Measurements from ENCODE around the gene RBPJL.

Gene RBPJL

GRCh38 chr20:45352729-45353128 is 46.1 kb downstream of the RBPJL start:
- no peak overlapping the region for H3K27ac Mint-ChIP-seq
- H3K27me3 Mint-ChIP-seq, result no peaks in the 10 kb centered on the region
- no peaks in the 10 kb centered on the region for H3K9me3 Mint-ChIP-seq
- no peaks in the 10 kb centered on the region for H3K36me3 Mint-ChIP-seq (ENCODE audit: low read depth)
- H3K4me1 Mint-ChIP-seq (ENCODE audit: low read depth), result peaks cover 64% of the 10 kb centered on the region
- H3K4me3 Mint-ChIP-seq, result no peak overlapping the region

- Mint-ChIP-seq H3K9me3 (no peaks in the 10 kb centered on the region), H3K4me1 (ENCODE audit: low read depth) (peaks cover 70% of the 10 kb centered on the region), H3K27ac (peak overlapping the region; percentile 92), H3K36me3 (ENCODE audit: low read depth) (no peaks in the 10 kb centered on the region), H3K27me3 (no peaks in the 10 kb centered on the region), H3K4me3 (peak overlapping the region; percentile 75)
These were observed 47.1 kb downstream of the RBPJL start for GRCh38 chr20:45353746-45354145.

DNA sequence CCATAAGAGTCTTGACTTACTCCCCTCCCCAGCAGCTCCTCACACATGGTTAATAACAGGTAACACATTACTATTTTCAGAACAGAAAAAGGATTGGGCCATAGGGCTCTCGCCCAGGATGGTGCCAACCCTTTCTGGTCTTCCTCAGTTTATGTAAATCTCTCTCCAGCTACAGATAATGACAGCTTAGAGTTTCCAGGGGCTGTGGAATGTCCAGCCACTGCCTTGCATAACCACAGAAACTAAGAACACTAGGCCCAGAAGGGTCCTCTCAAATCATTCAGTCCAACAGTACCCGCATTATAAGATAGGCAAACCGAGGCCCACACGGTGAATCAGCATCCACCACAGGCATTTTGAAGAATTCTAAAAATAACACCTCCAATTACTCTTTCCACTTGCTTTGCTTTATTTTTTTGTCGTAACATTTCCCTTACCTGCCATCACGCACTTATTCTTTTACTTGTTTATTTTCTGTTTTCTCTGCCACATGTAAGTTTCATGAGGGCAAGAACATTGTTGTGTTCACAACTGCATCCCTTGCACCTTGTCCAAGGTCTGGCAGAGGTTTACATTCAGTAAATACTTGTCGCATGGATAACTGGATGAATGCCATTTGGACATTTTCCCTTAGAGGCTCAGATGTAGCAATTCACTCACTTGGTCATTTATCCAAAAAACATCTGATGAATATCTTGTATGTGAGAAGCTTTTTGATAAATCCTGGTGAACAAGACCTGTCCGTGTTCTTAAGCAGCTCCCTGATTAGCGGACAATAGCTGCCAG is 48.0 kb downstream of the RBPJL start:
- H3K27ac Mint-ChIP-seq, result peak overlapping the region; percentile 92
- no peaks in the 10 kb centered on the region for H3K27me3 Mint-ChIP-seq
- H3K4me1 Mint-ChIP-seq (ENCODE audit: low read depth), result peaks cover 75% of the 10 kb centered on the region
- H3K4me3 Mint-ChIP-seq, result peak overlapping the region; percentile 75
- no peaks in the 10 kb centered on the region for H3K9me3 Mint-ChIP-seq
- H3K36me3 Mint-ChIP-seq (ENCODE audit: low read depth), result no peaks in the 10 kb centered on the region

GRCh38 chr20:45355209-45356084 is 48.8 kb downstream of the RBPJL start:
- peaks cover 73% of the 10 kb centered on the region for H3K4me1 Mint-ChIP-seq (ENCODE audit: low read depth)
- H3K36me3 Mint-ChIP-seq (ENCODE audit: low read depth), result no peaks in the 10 kb centered on the region
- peak overlapping the region; percentile 75 for H3K4me3 Mint-ChIP-seq
- peak overlapping the region; percentile 92 for H3K27ac Mint-ChIP-seq
- H3K9me3 Mint-ChIP-seq, result no peaks in the 10 kb centered on the region
- no peaks in the 10 kb centered on the region for H3K27me3 Mint-ChIP-seq

GRCh38 chr20:45358282-45359068 is 51.8 kb downstream of the RBPJL start:
- Mint-ChIP-seq H3K27me3 (no peaks in the 10 kb centered on the region), H3K36me3 (ENCODE audit: low read depth) (peaks cover 5% of the 10 kb centered on the region), H3K4me3 (no peak overlapping the region), H3K4me1 (ENCODE audit: low read depth) (peaks cover 81% of the 10 kb centered on the region), H3K9me3 (no peaks in the 10 kb centered on the region), H3K27ac (peak overlapping the region; percentile 32)

- Mint-ChIP-seq H3K4me1 (ENCODE audit: low read depth) (peaks cover 80% of the 10 kb centered on the region), H3K9me3 (no peaks in the 10 kb centered on the region), H3K36me3 (ENCODE audit: low read depth) (peaks cover 9% of the 10 kb centered on the region), H3K27ac (peak overlapping the region; percentile 32), H3K27me3 (no peaks in the 10 kb centered on the region), H3K4me3 (no peak overlapping the region)
These were observed 52.4 kb downstream of the RBPJL start for GRCh38 chr20:45359069-45359405.

- Mint-ChIP-seq H3K4me3 (no peak overlapping the region), H3K27ac (no peak overlapping the region), H3K36me3 (ENCODE audit: low read depth) (peaks cover 10% of the 10 kb centered on the region), H3K4me1 (ENCODE audit: low read depth) (peaks cover 78% of the 10 kb centered on the region), H3K9me3 (no peaks in the 10 kb centered on the region), H3K27me3 (no peaks in the 10 kb centered on the region)
These were observed 52.9 kb downstream of the RBPJL start for GRCh38 chr20:45359406-45360148.

GRCh38 chr20:45361793-45362192 is 55.2 kb downstream of the RBPJL start:
- Mint-ChIP-seq H3K4me1 (ENCODE audit: low read depth) (peaks cover 75% of the 10 kb centered on the region), H3K27me3 (no peaks in the 10 kb centered on the region), H3K9me3 (no peaks in the 10 kb centered on the region), H3K27ac (no peak overlapping the region), H3K36me3 (ENCODE audit: low read depth) (peaks cover 23% of the 10 kb centered on the region), H3K4me3 (no peak overlapping the region)

DNA sequence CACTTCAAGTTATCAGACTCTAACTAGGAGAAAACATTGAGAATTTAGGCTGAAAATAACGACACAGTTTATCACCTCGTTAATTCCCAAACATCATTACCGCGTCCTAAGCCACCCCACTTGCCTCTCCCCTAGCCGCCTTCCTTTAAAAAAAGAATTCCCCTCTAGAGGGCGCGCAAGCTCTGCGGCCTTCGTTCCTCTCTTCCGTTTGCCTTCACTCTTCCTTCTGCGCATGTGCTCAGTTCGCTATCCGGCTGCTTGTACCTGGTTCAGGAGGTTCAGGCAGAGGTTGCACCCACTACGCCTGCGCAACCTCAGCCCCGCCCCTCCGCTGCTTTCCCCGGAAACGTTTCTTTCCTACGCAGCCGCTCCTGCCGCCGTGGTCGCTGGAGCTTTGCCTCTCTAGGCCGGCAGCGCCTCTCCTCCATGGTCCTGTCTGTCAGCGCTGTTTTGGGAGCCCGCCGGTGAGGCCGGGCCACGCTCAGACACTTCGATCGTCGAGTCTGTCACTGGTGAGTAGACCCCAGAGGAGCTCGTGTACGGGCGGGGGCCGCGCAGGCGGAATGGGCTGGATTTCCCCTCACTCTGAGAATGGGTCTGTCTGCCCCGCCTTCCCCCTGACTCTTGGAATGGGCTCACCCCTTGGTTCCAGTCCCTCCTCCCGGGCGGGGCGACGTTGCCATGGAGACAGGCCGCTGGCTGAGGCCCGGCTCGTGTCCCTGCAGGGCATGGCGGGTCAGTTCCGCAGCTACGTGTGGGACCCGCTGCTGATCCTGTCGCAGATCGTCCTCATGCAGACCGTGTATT is 56.4 kb downstream of the RBPJL start, which contains the start of gene SYS1:
TSS of gene SYS1 (plus strand) at position 353 of the 807 bp plus-strand sequence. CDS start at position 729, 376 bp downstream.
- peak within 1 kb of the TSS; percentile 100 for H3K27ac Mint-ChIP-seq
- peak within 1 kb of the TSS; percentile 100 for H3K4me3 Mint-ChIP-seq
- H3K4me1 Mint-ChIP-seq (ENCODE audit: low read depth), result peaks cover 76% of the 10 kb centered on the region
- H3K9me3 Mint-ChIP-seq, result no peaks in the 10 kb centered on the region
- H3K36me3 Mint-ChIP-seq (ENCODE audit: low read depth), result peaks cover 30% of the 10 kb centered on the region
- no peaks in the 10 kb centered on the region for H3K27me3 Mint-ChIP-seq

GRCh38 chr20:45363611-45364492 is 57.2 kb downstream of the RBPJL start:
- H3K4me1 Mint-ChIP-seq (ENCODE audit: low read depth), result peaks cover 76% of the 10 kb centered on the region
- H3K27me3 Mint-ChIP-seq, result no peaks in the 10 kb centered on the region
- peaks cover 36% of the 10 kb centered on the region for H3K36me3 Mint-ChIP-seq (ENCODE audit: low read depth)
- H3K4me3 Mint-ChIP-seq, result peak overlapping the region; percentile 100
- peak overlapping the region; percentile 100 for H3K27ac Mint-ChIP-seq
- no peaks in the 10 kb centered on the region for H3K9me3 Mint-ChIP-seq

DNA sequence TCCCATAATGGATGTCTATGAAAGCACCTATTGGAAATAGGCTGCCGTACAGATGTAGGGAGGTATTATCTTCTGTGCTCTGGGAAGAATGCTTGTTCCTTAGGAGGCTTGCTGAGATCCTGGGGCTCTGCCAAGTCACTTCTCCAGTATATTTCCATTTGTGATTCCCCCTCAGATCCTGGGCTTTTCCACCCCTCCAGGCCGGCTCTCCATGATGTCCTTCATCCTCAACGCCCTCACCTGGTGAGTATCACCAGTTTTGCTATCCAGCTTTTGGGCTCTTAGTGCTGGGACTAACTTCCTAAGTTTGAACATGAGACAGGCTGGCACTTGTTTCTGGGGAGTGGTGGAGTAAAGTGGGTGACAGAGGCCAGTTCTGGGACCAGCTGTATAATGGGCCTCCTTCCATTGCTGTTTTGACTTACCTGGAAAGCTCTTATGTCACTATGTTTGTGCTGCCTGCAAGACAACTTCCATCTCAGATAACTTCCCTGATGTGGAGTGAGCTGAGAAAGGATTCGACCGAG is 58.9 kb downstream of the RBPJL start:
- Mint-ChIP-seq H3K4me3 (no peak overlapping the region), H3K4me1 (ENCODE audit: low read depth) (peaks cover 68% of the 10 kb centered on the region), H3K27me3 (no peaks in the 10 kb centered on the region), H3K36me3 (ENCODE audit: low read depth) (peaks cover 36% of the 10 kb centered on the region), H3K27ac (peak overlapping the region; percentile 47), H3K9me3 (no peaks in the 10 kb centered on the region)

- no peaks in the 10 kb centered on the region for H3K9me3 Mint-ChIP-seq
- no peaks in the 10 kb centered on the region for H3K27me3 Mint-ChIP-seq
- no peak overlapping the region for H3K4me3 Mint-ChIP-seq
- peaks cover 39% of the 10 kb centered on the region for H3K36me3 Mint-ChIP-seq (ENCODE audit: low read depth)
- H3K27ac Mint-ChIP-seq, result no peak overlapping the region
- H3K4me1 Mint-ChIP-seq (ENCODE audit: low read depth), result peaks cover 68% of the 10 kb centered on the region
These were observed 59.6 kb downstream of the RBPJL start for GRCh38 chr20:45366192-45366591.

DNA sequence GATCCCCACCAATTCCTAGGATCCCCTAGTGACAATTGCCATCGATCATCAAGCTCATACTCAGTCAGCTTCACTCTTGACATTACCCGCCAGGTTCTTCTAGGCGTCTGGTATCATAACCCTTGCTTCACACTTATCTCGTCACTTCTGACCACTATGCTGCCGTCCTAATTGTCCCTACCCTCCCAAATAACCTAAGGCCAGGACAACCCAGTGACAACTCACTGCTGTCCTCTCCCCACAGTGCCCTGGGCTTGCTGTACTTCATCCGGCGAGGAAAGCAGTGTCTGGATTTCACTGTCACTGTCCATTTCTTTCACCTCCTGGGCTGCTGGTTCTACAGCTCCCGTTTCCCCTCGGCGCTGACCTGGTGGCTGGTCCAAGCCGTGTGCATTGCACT is 60.0 kb downstream of the RBPJL start:
- H3K36me3 Mint-ChIP-seq (ENCODE audit: low read depth), result peaks cover 43% of the 10 kb centered on the region
- no peaks in the 10 kb centered on the region for H3K27me3 Mint-ChIP-seq
- H3K27ac Mint-ChIP-seq, result no peak overlapping the region
- H3K9me3 Mint-ChIP-seq, result no peaks in the 10 kb centered on the region
- no peak overlapping the region for H3K4me3 Mint-ChIP-seq
- H3K4me1 Mint-ChIP-seq (ENCODE audit: low read depth), result peaks cover 70% of the 10 kb centered on the region
